Neural cell (in vitro differentiated cells): ENCODE data around the gene SPAG6. TPM values are rescaled to one million over a fixed set of nuclear protein-coding genes. Genes with fewer than 3 reads are reported as not detected.

Experiments
- H2AFZ ChIP-seq: fragments of 200-600, 300-800 bp; sonication (generic), shearing (Covaris generic); 2 replicates; pipeline ENCODE4 v1.6.0; 2014; ENCODE audit warnings: low read depth, mild to moderate bottlenecking, antibody characterized with exemption, low read length, moderate library complexity
- H3F3A ChIP-seq: fragments of 200-600 bp; shearing (Covaris generic); 2 replicates; pipeline ENCODE4 v1.6.1; 2016; ENCODE audit warnings: mild to moderate bottlenecking, moderate library complexity, mixed read lengths, antibody characterized with exemption, low read length; ENCODE audit not compliant: insufficient read depth, poor library complexity, severe bottlenecking
- H3K27ac ChIP-seq: fragments of 200-600, 300-800 bp; sonication (generic), shearing (Covaris generic); 2 replicates; pipeline ENCODE4 v1.5.1; 2014; ENCODE audit warnings: mild to moderate bottlenecking, low read length, moderate library complexity
- H3K27me3 ChIP-seq: fragments of 300-800, 200-600 bp; sonication (generic), shearing (Covaris generic); 2 replicates; pipeline ENCODE4 v1.6.0; 2014; ENCODE audit warnings: mild to moderate bottlenecking, low read depth, low read length, moderate library complexity; ENCODE audit not compliant: insufficient read depth
- H3K36me3 ChIP-seq: fragments of 300-800, 200-600 bp; sonication (generic), shearing (Covaris generic); 2 replicates; pipeline ENCODE4 v1.5.1; 2014; ENCODE audit warnings: mild to moderate bottlenecking, antibody characterized with exemption, low read length, moderate library complexity; ENCODE audit not compliant: insufficient read depth
- H3K4me2 ChIP-seq: fragments of 300-800, 200-600 bp; sonication (generic), shearing (Covaris generic); 2 replicates; pipeline ENCODE4 v1.6.0; 2014; ENCODE audit warnings: mild to moderate bottlenecking, low read length
- H3K4me3 ChIP-seq: fragments of 300-800, 200-600 bp; sonication (generic), shearing (Covaris generic); 2 replicates; pipeline ENCODE4 v1.5.1; 2014; ENCODE audit warnings: mild to moderate bottlenecking, low read length, moderate library complexity
- H3K79me2 ChIP-seq: fragments of 200-600 bp; shearing (Covaris generic); replicated peaks from 2 replicates; pipeline ENCODE4 v1.6.0; 2014; ENCODE audit warnings: mild to moderate bottlenecking, low read length, moderate library complexity; ENCODE audit not compliant: insufficient read depth
- H3K9ac ChIP-seq: fragments of 300-800, 200-600 bp; sonication (generic), shearing (Covaris generic); 2 replicates; pipeline ENCODE4 v1.6.1; 2016; ENCODE audit warnings: mild to moderate bottlenecking, low read length, mixed read lengths
- H3K9me2 ChIP-seq: fragments of 200-600 bp; shearing (Covaris generic); 2 replicates; pipeline ENCODE4 v1.6.1; 2016; ENCODE audit warnings: mild to moderate bottlenecking, low read length, mixed read lengths; ENCODE audit not compliant: insufficient read depth
- H3K9me3 ChIP-seq: fragments of 200-600, 300-800 bp; sonication (generic), shearing (Covaris generic); 2 replicates; pipeline ENCODE4 v1.6.1; 2016; ENCODE audit warnings: mild to moderate bottlenecking, mixed run types, low read length, moderate library complexity, mixed read lengths
- H4K20me1 ChIP-seq: fragments of 200-600 bp; shearing (Covaris generic); 2 replicates; pipeline ENCODE4 v1.6.1; 2016; ENCODE audit warnings: mild to moderate bottlenecking, mixed run types; ENCODE audit not compliant: insufficient read depth
- EP300 ChIP-seq: fragments of 450-650 bp; conservative IDR thresholded peaks from 2 replicates; pipeline ENCODE4 v1.6.1; 2014; ENCODE audit warnings: antibody characterized with exemption, mild to moderate bottlenecking, moderate library complexity; ENCODE audit not compliant: poor library complexity, severe bottlenecking
- EZH2 ChIP-seq: fragments of 200-600, 300-800 bp; shearing (Covaris generic), sonication (generic); IDR thresholded peaks from 2 replicates; pipeline ENCODE4 v1.6.1; 2014; ENCODE audit warnings: antibody characterized with exemption, low read length, borderline replicate concordance, mild to moderate bottlenecking; ENCODE audit not compliant: insufficient read depth, poor library complexity, severe bottlenecking
- MXI1 ChIP-seq: fragments of 450-650 bp; conservative IDR thresholded peaks from 2 replicates; pipeline ENCODE4 v1.6.1; 2014; ENCODE audit warnings: antibody characterized with exemption, mild to moderate bottlenecking; ENCODE audit not compliant: poor library complexity, severe bottlenecking
- POLR2AphosphoS5 ChIP-seq: IDR thresholded peaks from 2 replicates; pipeline ENCODE4 v1.6.1; 2012
- RAD21 ChIP-seq: fragments of 450-650 bp; conservative IDR thresholded peaks from 2 replicates; pipeline ENCODE4 v1.6.1; 2014; ENCODE audit warnings: antibody characterized with exemption, mild to moderate bottlenecking, moderate library complexity
- REST ChIP-seq: IDR thresholded peaks from 2 replicates; pipeline ENCODE4 v1.6.1; 2012; ENCODE audit warnings: borderline replicate concordance
- SMC3 ChIP-seq: fragments of 450-650 bp; conservative IDR thresholded peaks from 2 replicates; pipeline ENCODE4 v1.6.1; 2014; ENCODE audit warnings: antibody characterized with exemption, mild to moderate bottlenecking, moderate library complexity; ENCODE audit not compliant: poor library complexity
- TAF1 ChIP-seq: IDR thresholded peaks from 2 replicates; pipeline ENCODE4 v1.6.1; 2012; ENCODE audit warnings: low read depth
- polyA plus RNA-seq: library from polyadenylated mRNA; depleted of rRNA; stranded (reverse); fragments of >200 nt; gene quantifications from 2 replicates; pipeline ENCODE4 v1.2.3, GENCODE V29; 2014
- TF ChIP-seq, protein P1 (sequence below): fragments of 450-650 bp; IDR thresholded peaks from 2 replicates; pipeline ENCODE4 v1.5.1; 2014; ENCODE audit warnings: antibody characterized with exemption, mild to moderate bottlenecking, moderate library complexity; ENCODE audit not compliant: poor library complexity, severe bottlenecking

The SPAG6 gene
- polyA plus RNA-seq, 1 donor from 2014 or later, result 0.36 TPM

- no peaks in the 10 kb centered on the region for H3K79me2 ChIP-seq
- no peaks in the 10 kb centered on the region for H4K20me1 ChIP-seq
- TF ChIP-seq TAF1 (no peak), REST (no peak), SMC3 (no peak), EZH2 (no peak), MXI1 (no peak)
- TF ChIP-seq, protein P1, sequence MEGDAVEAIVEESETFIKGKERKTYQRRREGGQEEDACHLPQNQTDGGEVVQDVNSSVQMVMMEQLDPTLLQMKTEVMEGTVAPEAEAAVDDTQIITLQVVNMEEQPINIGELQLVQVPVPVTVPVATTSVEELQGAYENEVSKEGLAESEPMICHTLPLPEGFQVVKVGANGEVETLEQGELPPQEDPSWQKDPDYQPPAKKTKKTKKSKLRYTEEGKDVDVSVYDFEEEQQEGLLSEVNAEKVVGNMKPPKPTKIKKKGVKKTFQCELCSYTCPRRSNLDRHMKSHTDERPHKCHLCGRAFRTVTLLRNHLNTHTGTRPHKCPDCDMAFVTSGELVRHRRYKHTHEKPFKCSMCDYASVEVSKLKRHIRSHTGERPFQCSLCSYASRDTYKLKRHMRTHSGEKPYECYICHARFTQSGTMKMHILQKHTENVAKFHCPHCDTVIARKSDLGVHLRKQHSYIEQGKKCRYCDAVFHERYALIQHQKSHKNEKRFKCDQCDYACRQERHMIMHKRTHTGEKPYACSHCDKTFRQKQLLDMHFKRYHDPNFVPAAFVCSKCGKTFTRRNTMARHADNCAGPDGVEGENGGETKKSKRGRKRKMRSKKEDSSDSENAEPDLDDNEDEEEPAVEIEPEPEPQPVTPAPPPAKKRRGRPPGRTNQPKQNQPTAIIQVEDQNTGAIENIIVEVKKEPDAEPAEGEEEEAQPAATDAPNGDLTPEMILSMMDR, result no peak
- no peak overlapping the region for H3K4me2 ChIP-seq
- no peaks in the 10 kb centered on the region for H3F3A ChIP-seq
- no peak overlapping the region for H3K9ac ChIP-seq
- no peaks in the 10 kb centered on the region for H3K9me2 ChIP-seq
- no peaks in the 10 kb centered on the region for H3K36me3 ChIP-seq
- no peak overlapping the region for H3K27ac ChIP-seq
- no peak overlapping the region for H3K4me3 ChIP-seq
- H3K27me3 ChIP-seq, result no peaks in the 10 kb centered on the region
- H2AFZ ChIP-seq, result no peak overlapping the region
- no peaks in the 10 kb centered on the region for H3K9me3 ChIP-seq
Observed at GRCh38 chr10:22366435-22366703, 21.1 kb downstream of the SPAG6 start.

DNA sequence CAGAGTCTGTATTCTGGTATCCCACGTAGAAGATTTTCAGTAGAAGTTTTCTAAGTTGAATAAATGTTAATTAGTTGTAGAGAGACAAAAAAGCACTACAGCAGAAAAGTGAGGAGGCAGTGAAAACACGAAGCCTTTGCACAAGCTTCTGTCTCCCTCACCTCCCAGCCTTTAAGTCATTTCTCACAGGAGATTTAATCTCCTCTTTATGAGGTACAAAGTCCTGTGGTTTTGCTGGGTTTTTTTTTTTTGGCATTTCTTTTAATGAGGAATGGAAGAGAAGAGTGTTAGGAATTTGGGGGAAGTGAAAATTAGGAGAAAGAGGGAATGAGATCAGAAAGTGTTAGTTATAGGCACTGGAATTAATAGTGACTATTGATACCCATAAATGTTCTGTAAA lies 21.5 kb downstream of the SPAG6 start:
- Histone ChIP-seq H3K27me3 (no peaks in the 10 kb centered on the region), H3K79me2 (no peaks in the 10 kb centered on the region), H4K20me1 (no peaks in the 10 kb centered on the region), H3F3A (no peaks in the 10 kb centered on the region), H3K4me2 (no peak overlapping the region), H3K9me3 (no peaks in the 10 kb centered on the region), H3K27ac (no peak overlapping the region), H3K4me3 (no peak overlapping the region), H3K9ac (no peak overlapping the region), H3K36me3 (no peaks in the 10 kb centered on the region), H2AFZ (no peak overlapping the region), H3K9me2 (no peaks in the 10 kb centered on the region)
- TF ChIP-seq EP300 (no peak), REST (no peak), EZH2 (no peak), TAF1 (no peak), MXI1 (no peak), SMC3 (no peak), RAD21 (no peak), POLR2AphosphoS5 (no peak)
- TF ChIP-seq, protein P1, result no peak
